Uterus (tissue), 2 donors: Measurements from ENCODE around the gene CEP250.
"Not testable (repeated sequence)": the region's sequence is repeated elsewhere in the genome, so short reads cannot be mapped to it uniquely, and the experiment has no call there.

Source experiments
- CTCF ChIP-seq, 4 experiments: fragments of 200-600 bp in 2 of 4; fragments of 450-650 bp in 2 of 4; sonication (generic) in 2 of 4; IDR thresholded peaks; one replicate each; pipeline ENCODE4 v1.5.1; 2016 to 2019; ENCODE audit warnings: antibody characterized with exemption in 4 of 4, mild to moderate bottlenecking in 2 of 4, moderate library complexity in 1 of 4
- POLR2A ChIP-seq, 2 donors: fragments of 450-650 bp; IDR thresholded peaks; one replicate each; pipeline ENCODE4 v1.6.1; 2016; ENCODE audit warnings: antibody characterized with exemption in 2 of 2, mild to moderate bottlenecking in 1 of 2, moderate library complexity in 1 of 2

GRCh38 chr20:35456700-35457099 is 1.3 kb downstream of the CEP250 start:
- not testable (repeated sequence) for TF ChIP-seq CTCF, POLR2A (IDR thresholded peaks at IDR 0.05)
